ENCODE results near the gene PMS2. TPM values are rescaled to one million over a fixed set of nuclear protein-coding genes. Genes with fewer than 3 reads are reported as not detected.

Gene PMS2
- total RNA-seq, 4 donors from 2014 or later: 16.3 to 40.6 (median 21.6) TPM

GRCh38 chr7:6026011-6026819, 17.4 kb upstream of the PMS2 start:
- H3K27me3 ChIP-seq: no peaks in the 10 kb centered on the region
- H3K27ac ChIP-seq: peak overlapping the region; percentile 66
- no peaks in the 10 kb centered on the region for H3K9me3 ChIP-seq
- peaks cover 95% of the 10 kb centered on the region for H3K36me3 ChIP-seq
- H3K4me1 ChIP-seq: peaks cover 12% of the 10 kb centered on the region
- TF ChIP-seq CTCF (IDR thresholded peaks at IDR 0.05) (no peak), EP300 (IDR thresholded peaks at IDR 0.05) (no peak)
- peak overlapping the region; percentile 31 for H3K4me3 ChIP-seq
- peak; percentile 73 to 83 for DNase-seq (ENCODE audit: low spot score in 2 of 2)
- WGBS: 80% methylated on average over 12 of the region's 22 CpGs

GRCh38 chr7:6023974-6024435, 15.2 kb upstream of the PMS2 start:
- TF ChIP-seq POLR2AphosphoS5 (IDR thresholded peaks at IDR 0.05) (no peak), POLR2A (IDR thresholded peaks at IDR 0.05) (no peak), EP300 (IDR thresholded peaks at IDR 0.05) (no peak)

GRCh38 chr7:6022707-6023106, 13.9 kb upstream of the PMS2 start:
- Histone ChIP-seq H3K36me3 (peaks cover 93% of the 10 kb centered on the region), H3K4me3 (no peak overlapping the region), H3K27me3 (no peaks in the 10 kb centered on the region), H3K9me3 (no peaks in the 10 kb centered on the region), H3K4me1 (peaks cover 15% of the 10 kb centered on the region), H3K27ac (no peak overlapping the region)
- 95% methylated on average over 3 of the region's 3 CpGs for WGBS
- DNase-seq (ENCODE audit: low spot score in 2 of 2): peak in 1 of 2 donors; percentile 3
- TF ChIP-seq POLR2AphosphoS5 (IDR thresholded peaks at IDR 0.05): no peak
- no peak for TF ChIP-seq EP300 (IDR thresholded peaks at IDR 0.05)
- no peak for TF ChIP-seq CTCF (IDR thresholded peaks at IDR 0.05)
- no peak for TF ChIP-seq POLR2A (IDR thresholded peaks at IDR 0.05)

More at GRCh38 chr7:6023974-6024435, 15.2 kb upstream of the PMS2 start:
- no peak for DNase-seq (ENCODE audit: low spot score in 2 of 2)
- Histone ChIP-seq H3K27me3 (no peaks in the 10 kb centered on the region), H3K9me3 (no peaks in the 10 kb centered on the region), H3K27ac (no peak overlapping the region), H3K4me1 (peaks cover 15% of the 10 kb centered on the region), H3K36me3 (peaks cover 93% of the 10 kb centered on the region), H3K4me3 (no peak overlapping the region)
- WGBS: 87% methylated on average over 7 of the region's 7 CpGs

- TF ChIP-seq EP300 (IDR thresholded peaks at IDR 0.05) (no peak), POLR2A (IDR thresholded peaks at IDR 0.05) (no peak), POLR2AphosphoS5 (IDR thresholded peaks at IDR 0.05) (no peak), CTCF (IDR thresholded peaks at IDR 0.05) (no peak)
- 74% methylated on average over 11 of the region's 11 CpGs for WGBS
- Histone ChIP-seq H3K9me3 (no peaks in the 10 kb centered on the region), H3K4me3 (no peak overlapping the region), H3K4me1 (peaks cover 16% of the 10 kb centered on the region), H3K27me3 (no peaks in the 10 kb centered on the region), H3K27ac (no peak overlapping the region), H3K36me3 (peaks cover 86% of the 10 kb centered on the region)
- peak in 1 of 2 donors; percentile 25 for DNase-seq (ENCODE audit: low spot score in 2 of 2)
These were observed 11.8 kb upstream of the PMS2 start for GRCh38 chr7:6020371-6021286.

- Histone ChIP-seq H3K4me3 (no peak overlapping the region), H3K36me3 (peaks cover 52% of the 10 kb centered on the region), H3K4me1 (peaks cover 24% of the 10 kb centered on the region), H3K27me3 (no peaks in the 10 kb centered on the region), H3K9me3 (no peaks in the 10 kb centered on the region), H3K27ac (no peak overlapping the region)
- TF ChIP-seq POLR2AphosphoS5 (IDR thresholded peaks at IDR 0.05): no peak
- no peak for TF ChIP-seq POLR2A (IDR thresholded peaks at IDR 0.05)
- TF ChIP-seq EP300 (IDR thresholded peaks at IDR 0.05): no peak
- TF ChIP-seq CTCF (IDR thresholded peaks at IDR 0.05): no peak
- DNase-seq (ENCODE audit: low spot score in 2 of 2): peak in 1 of 2 donors; percentile 32
- 92% methylated on average over 8 of the region's 8 CpGs for WGBS
These were observed 7.8 kb upstream of the PMS2 start for GRCh38 chr7:6016653-6016966.

All from suprapubic skin (tissue), 4 donors.